Brain microvascular endothelial cell (primary cell): ENCODE measurements around the gene TRMT112.

Experiments
- DNase-seq: peaks from one replicate; pipeline ENCODE4 v3.0.0-alpha.2; 2020
- H3K27ac ChIP-seq: fragments of 250-450 bp; sonication (Bioruptor Pico); 2 replicates; pipeline ENCODE4 v1.5.1; 2020; ENCODE audit warnings: mild to moderate bottlenecking, moderate library complexity
- H3K27me3 ChIP-seq: fragments of 250-450 bp; sonication (Bioruptor Pico); replicated peaks from 2 replicates; pipeline ENCODE4 v1.5.1; 2020; ENCODE audit warnings: mild to moderate bottlenecking
- H3K36me3 ChIP-seq: fragments of 250-450 bp; sonication (Bioruptor Pico); replicated peaks from 2 replicates; pipeline ENCODE4 v1.5.1; 2020; ENCODE audit warnings: mild to moderate bottlenecking
- H3K4me3 ChIP-seq: 2 replicates; pipeline ENCODE4 v1.5.1; 2011; ENCODE audit warnings: low read depth, mild to moderate bottlenecking, control low read depth, low read length, moderate library complexity
- CTCF ChIP-seq: IDR thresholded peaks from 2 replicates; pipeline ENCODE4 v1.5.1; 2011; ENCODE audit warnings: low read depth, mild to moderate bottlenecking, moderate library complexity, low read length, control low read depth, inconsistent platforms; ENCODE audit errors: missing control alignments
- in situ Hi-C: cut with HindIII; loops from 2 replicates; pipeline ENCODE4 v1.10.0; 2017; ENCODE audit warnings: low sequenced_read_pairs, low pct_ligation_motif_present

The TRMT112 gene

GRCh38 chr11:64268025-64268892 lies 49.1 kb downstream of the TRMT112 start:
- peak; percentile 35 for DNase-seq
- peak overlapping the region; percentile 66 for H3K27ac ChIP-seq
- no peak for TF ChIP-seq CTCF
- H3K36me3 ChIP-seq, result peaks cover 40% of the 10 kb centered on the region
- in situ Hi-C loops, result no loop called here
- no peaks in the 10 kb centered on the region for H3K27me3 ChIP-seq
- peak overlapping the region; percentile 75 for H3K4me3 ChIP-seq

GRCh38 chr11:64267207-64267945 lies 50.0 kb downstream of the TRMT112 start:
- Histone ChIP-seq H3K27ac (no peak overlapping the region), H3K36me3 (peaks cover 46% of the 10 kb centered on the region), H3K27me3 (no peaks in the 10 kb centered on the region), H3K4me3 (no peak overlapping the region)
- DNase-seq, result no peak
- TF ChIP-seq CTCF, result no peak
- in situ Hi-C loops, result no loop called here
